ENCODE data around the gene ARHGAP31.
"Not testable (repeated sequence)": the region's sequence is repeated elsewhere in the genome, so short reads cannot be mapped to it uniquely, and the experiment has no call there.

The ARHGAP31 gene

GRCh38 chr3:119293871-119294695, at the start of gene ARHGAP31:
Gene ARHGAP31 (plus strand): TSS chr3:119294383. CDS start chr3:119294905, 522 bp downstream.
- peak; percentile 89 for DNase-seq

GRCh38 chr3:119245778-119246177, 48.4 kb upstream of the ARHGAP31 start:
- no peak for DNase-seq

- DNase-seq: no peak
These were observed 39.0 kb upstream of the ARHGAP31 start for GRCh38 chr3:119255214-119255613.

- no peak for DNase-seq
These were observed 37.1 kb upstream of the ARHGAP31 start for GRCh38 chr3:119257111-119257510.

- peak; percentile 56 for DNase-seq
These were observed 36.4 kb upstream of the ARHGAP31 start for GRCh38 chr3:119257654-119258410.

- no peak for DNase-seq
These were observed 35.3 kb upstream of the ARHGAP31 start for GRCh38 chr3:119258915-119259314.

- DNase-seq: no peak
These were observed 34.4 kb upstream of the ARHGAP31 start for GRCh38 chr3:119259821-119260220.

- DNase-seq: no peak
These were observed 33.1 kb upstream of the ARHGAP31 start for GRCh38 chr3:119261055-119261454.

- not testable (repeated sequence) for DNase-seq
These were observed 24.0 kb upstream of the ARHGAP31 start for GRCh38 chr3:119270212-119270611.

GRCh38 chr3:119276680-119277079, 17.5 kb upstream of the ARHGAP31 start:
- DNase-seq: no peak

- no peak for DNase-seq
These were observed 15.1 kb upstream of the ARHGAP31 start for GRCh38 chr3:119279101-119279554.

- no peak for DNase-seq
These were observed 14.5 kb upstream of the ARHGAP31 start for GRCh38 chr3:119279584-119280243.

- no peak for DNase-seq
These were observed 5.3 kb upstream of the ARHGAP31 start for GRCh38 chr3:119288669-119289403.

GRCh38 chr3:119289404-119289770, 4.8 kb upstream of the ARHGAP31 start:
- DNase-seq: no peak

- no peak for DNase-seq
These were observed 3.6 kb upstream of the ARHGAP31 start for GRCh38 chr3:119290613-119291012.

- DNase-seq: no peak
These were observed 3.0 kb upstream of the ARHGAP31 start for GRCh38 chr3:119291062-119291700.

GRCh38 chr3:119292666-119293065, 1.5 kb upstream of the ARHGAP31 start:
- no peak for DNase-seq

GRCh38 chr3:119293105-119293870, 895 bp upstream of the ARHGAP31 start:
- DNase-seq: no peak

GRCh38 chr3:119294696-119295671, 801 bp downstream of the ARHGAP31 start:
- peak; percentile 82 for DNase-seq

Measured in fibroblast of skin of right biceps (primary cell).